Endothelial cell of umbilical vein (primary cell): Measurements from ENCODE around the gene RIPOR3.

ENCODE experiments used
- MAX ChIP-seq: IDR thresholded peaks from 2 replicates; pipeline ENCODE4 v1.6.1; 2011; ENCODE audit not compliant: insufficient read depth, insufficient read length
- TF ChIP-seq, protein P1 (sequence below), 2 donors: IDR thresholded peaks; 1 replicate in 1 of 2; 2 replicates in 1 of 2; pipeline ENCODE4 v1.5.1; 2011; ENCODE audit warnings: low read length in 2 of 2, mild to moderate bottlenecking in 2 of 2, moderate library complexity in 2 of 2, control low read depth in 1 of 2, inconsistent platforms in 1 of 2, low read depth in 1 of 2; ENCODE audit not compliant: insufficient read depth in 1 of 2; ENCODE audit errors: extremely low read depth in 1 of 2

- TF ChIP-seq, protein P1, sequence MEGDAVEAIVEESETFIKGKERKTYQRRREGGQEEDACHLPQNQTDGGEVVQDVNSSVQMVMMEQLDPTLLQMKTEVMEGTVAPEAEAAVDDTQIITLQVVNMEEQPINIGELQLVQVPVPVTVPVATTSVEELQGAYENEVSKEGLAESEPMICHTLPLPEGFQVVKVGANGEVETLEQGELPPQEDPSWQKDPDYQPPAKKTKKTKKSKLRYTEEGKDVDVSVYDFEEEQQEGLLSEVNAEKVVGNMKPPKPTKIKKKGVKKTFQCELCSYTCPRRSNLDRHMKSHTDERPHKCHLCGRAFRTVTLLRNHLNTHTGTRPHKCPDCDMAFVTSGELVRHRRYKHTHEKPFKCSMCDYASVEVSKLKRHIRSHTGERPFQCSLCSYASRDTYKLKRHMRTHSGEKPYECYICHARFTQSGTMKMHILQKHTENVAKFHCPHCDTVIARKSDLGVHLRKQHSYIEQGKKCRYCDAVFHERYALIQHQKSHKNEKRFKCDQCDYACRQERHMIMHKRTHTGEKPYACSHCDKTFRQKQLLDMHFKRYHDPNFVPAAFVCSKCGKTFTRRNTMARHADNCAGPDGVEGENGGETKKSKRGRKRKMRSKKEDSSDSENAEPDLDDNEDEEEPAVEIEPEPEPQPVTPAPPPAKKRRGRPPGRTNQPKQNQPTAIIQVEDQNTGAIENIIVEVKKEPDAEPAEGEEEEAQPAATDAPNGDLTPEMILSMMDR (IDR thresholded peaks at IDR 0.05; ENCODE audit: extremely low read depth in 1 of 2, insufficient read depth in 1 of 2, low read depth in 1 of 2, low read length in 2 of 2), result no peak
- no peak for TF ChIP-seq MAX
Measured at GRCh38 chr20:50557549-50558134, 133.7 kb downstream of the RIPOR3 start.
